B cell (primary cell): ENCODE data around the gene TUBAL3. TPM values are rescaled to one million over a fixed set of nuclear protein-coding genes. Genes with fewer than 3 reads are reported as not detected.

ENCODE experiments used
- ATAC-seq: fragments of 200-7000 bp; cut with Tn5 transposase; one replicate; pipeline ENCODE4 v1.10.0; 2021; ENCODE audit warnings: low read depth, mild to moderate bottlenecking, moderate number of reproducible peaks, moderate library complexity
- CTCF ChIA-PET: fragments of 350-600 bp; sonication (Branson Sonifier 250); formaldehyde crosslinking; loops from one replicate; lab custom pipeline; 2021; ENCODE audit warnings: antibody characterized with exemption, inconsistent platforms; lab: Charles Lee
- POLR2A ChIA-PET: fragments of 350-600 bp; sonication (Branson Sonifier 250); formaldehyde crosslinking; loops from one replicate; lab custom pipeline; 2021; ENCODE audit warnings: antibody characterized with exemption; lab: Charles Lee
- DNase-seq: peaks from one replicate; pipeline ENCODE4 v3.0.0; 2013
- H2AFZ ChIP-seq: 2 replicates; pipeline ENCODE4 v1.6.1; 2012; ENCODE audit warnings: mild to moderate bottlenecking, low read depth, low read length; ENCODE audit not compliant: insufficient read depth, poor library complexity, severe bottlenecking
- H3K27ac ChIP-seq, 2 donors: 1 replicate in 1 of 2; 2 replicates in 1 of 2; pipeline ENCODE4 v1.5.1; 2012 to 2013; ENCODE audit warnings: low read length in 2 of 2, mild to moderate bottlenecking in 2 of 2, moderate library complexity in 1 of 2
- H3K27me3 ChIP-seq, 4 experiments: fragments of 200-600 bp in 1 of 4; sonication (generic) in 1 of 4; replicated peaks in 1 of 4; 1 replicate in 2 of 4; 2 replicates in 2 of 4; pipeline versions ENCODE4 v1.6.1 to v1.7.0; 2013 to 2016; ENCODE audit warnings: low read length in 3 of 4, mild to moderate bottlenecking in 2 of 4, mixed read lengths in 1 of 4, moderate library complexity in 1 of 4; ENCODE audit not compliant: insufficient read depth in 4 of 4, control insufficient read depth in 3 of 4; ENCODE audit errors: control extremely low read depth in 1 of 4
- H3K36me3 ChIP-seq, 2 experiments: replicated peaks in 1 of 2; 1 replicate in 1 of 2; 2 replicates in 1 of 2; pipeline versions ENCODE4 v1.6.1 to v1.7.1; 2013; ENCODE audit warnings: low read length in 1 of 2; ENCODE audit not compliant: insufficient read depth in 2 of 2, control insufficient read depth in 1 of 2; ENCODE audit errors: control extremely low read depth in 1 of 2, extremely low read depth in 1 of 2
- H3K4me1 ChIP-seq, 2 donors: fragments of 200-600 bp in 1 of 2; sonication (generic) in 1 of 2; 1 replicate in 1 of 2; 2 replicates in 1 of 2; pipeline versions ENCODE4 v1.5.1 to v1.6.1; 2013 to 2017; ENCODE audit warnings: low read length in 2 of 2; ENCODE audit not compliant: control insufficient read depth in 2 of 2, insufficient read depth in 2 of 2
- H3K4me2 ChIP-seq: replicated peaks from 2 replicates; pipeline ENCODE3; 2012; ENCODE audit warnings: mild to moderate bottlenecking, low read depth, low read length; ENCODE audit not compliant: poor library complexity, severe bottlenecking
- H3K4me3 ChIP-seq, 5 experiments: fragments of 200-600 bp in 1 of 5; sonication (generic) in 1 of 5; 1 replicate in 3 of 5; 2 replicates in 2 of 5; pipeline versions ENCODE4 v1.5.1 to v1.7.0; 2011 to 2016; ENCODE audit warnings: low read length in 4 of 5, mild to moderate bottlenecking in 4 of 5, low read depth in 2 of 5, control low read depth in 1 of 5, moderate library complexity in 1 of 5; ENCODE audit not compliant: insufficient read depth in 1 of 5; ENCODE audit errors: control extremely low read depth in 1 of 5, extremely low read depth in 1 of 5
- H3K79me2 ChIP-seq: fragments of 200-600 bp; sonication (generic); one replicate; pipeline ENCODE4 v1.6.0; 2016; ENCODE audit warnings: low read length; ENCODE audit not compliant: control insufficient read depth, insufficient read depth
- H3K9ac ChIP-seq: fragments of 200-600 bp; sonication (generic); 2 replicates; pipeline ENCODE4 v1.6.1; 2017; ENCODE audit warnings: mild to moderate bottlenecking, low read length, moderate library complexity
- H3K9me3 ChIP-seq, 3 donors: one replicate each; pipeline versions ENCODE4 v1.6.1 to v1.7.1; 2013; ENCODE audit warnings: low read length in 2 of 3; ENCODE audit not compliant: control insufficient read depth in 2 of 3, insufficient read depth in 1 of 3; ENCODE audit errors: control extremely low read depth in 1 of 3
- H4K20me1 ChIP-seq: 2 replicates; pipeline ENCODE4 v1.6.0; 2012; ENCODE audit warnings: mild to moderate bottlenecking, low read length; ENCODE audit not compliant: insufficient read depth, control insufficient read depth, poor library complexity, severe bottlenecking
- H3K27ac Mint-ChIP-seq: one replicate; pipeline ENCODE4 v1.8.0; 2021; ENCODE audit warnings: mixed read lengths
- H3K27me3 Mint-ChIP-seq: one replicate; pipeline ENCODE4 v1.8.0; 2021; ENCODE audit warnings: mixed read lengths
- H3K4me1 Mint-ChIP-seq: one replicate; pipeline ENCODE4 v1.8.0; 2021; ENCODE audit warnings: mixed read lengths
- H3K4me3 Mint-ChIP-seq: one replicate; pipeline ENCODE4 v1.8.0; 2021; ENCODE audit warnings: mixed read lengths
- H3K9me3 Mint-ChIP-seq: one replicate; pipeline ENCODE4 v1.8.0; 2022; ENCODE audit warnings: mixed read lengths; ENCODE audit not compliant: insufficient read depth
- EZH2 ChIP-seq: IDR thresholded peaks from 2 replicates; pipeline ENCODE4 v1.6.1; 2012; ENCODE audit warnings: borderline replicate concordance, low read depth, mild to moderate bottlenecking, moderate library complexity, low read length; ENCODE audit not compliant: insufficient read depth, poor library complexity, severe bottlenecking
- WGBS: methylation state at CpG from one replicate; pipeline ENCODE4 v1.1.5; 2013; ENCODE audit warnings: missing lambda C conversion rate; ENCODE audit not compliant: insufficient coverage; 5-methylcytosine and 5-hydroxymethylcytosine counted together
- intact Hi-C: fragments of 100-400 bp; cut with micrococcal nuclease; formaldehyde crosslinking; loops from one replicate; pipeline ENCODE4 v1.10.0; 2022
- polyA plus RNA-seq: library from polyadenylated mRNA; depleted of rRNA; stranded (reverse); fragments of >200 nt; gene quantifications from 2 replicates; pipeline ENCODE4 v1.2.3, GENCODE V29; 2012
- total RNA-seq, 2 donors: library from RNA; stranded (reverse); fragments of 120-200 nt in 1 of 2; gene quantifications; 1 replicate in 1 of 2; 2 replicates in 1 of 2; pipeline versions ENCODE4 v1.2.3 to v1.2.4, GENCODE V29; 2013 to 2022
- TF ChIP-seq, protein P1 (sequence below): fragments of 200-600 bp; IDR thresholded peaks from one replicate; pipeline ENCODE4 v1.8.0; 2022; ENCODE audit warnings: antibody characterized with exemption, mild to moderate bottlenecking

TUBAL3 gene
- total and polyA plus RNA-seq, 2 donors (not counting 1 experiment from before 2014, with no cell fraction given) = not detected

- no peaks in the 10 kb centered on the region for H3K9me3 ChIP-seq
- no peaks in the 10 kb centered on the region for H3K4me1 Mint-ChIP-seq
- ATAC-seq = no peak
- no peak overlapping the region for H3K9ac ChIP-seq
- intact Hi-C loops = no loop called here
- POLR2A ChIA-PET = no interaction called here
- no peak overlapping the region for H3K4me3 ChIP-seq
- CTCF ChIA-PET = no interaction called here
- no peaks in the 10 kb centered on the region for H3K27me3 ChIP-seq
- H3K27ac ChIP-seq = no peak overlapping the region
- H2AFZ ChIP-seq = no peak overlapping the region
- H3K36me3 ChIP-seq = no peaks in the 10 kb centered on the region
- peaks cover 3% of the 10 kb centered on the region for H3K9me3 Mint-ChIP-seq
- H3K27me3 Mint-ChIP-seq = peaks cover 15% of the 10 kb centered on the region
- no peak overlapping the region for H3K27ac Mint-ChIP-seq
- H3K4me2 ChIP-seq = no peak overlapping the region
- no peak overlapping the region for H3K4me3 Mint-ChIP-seq
- 50% methylated on average over 3 of the region's 4 CpGs for WGBS
- TF ChIP-seq EZH2 = no peak
- TF ChIP-seq, protein P1, sequence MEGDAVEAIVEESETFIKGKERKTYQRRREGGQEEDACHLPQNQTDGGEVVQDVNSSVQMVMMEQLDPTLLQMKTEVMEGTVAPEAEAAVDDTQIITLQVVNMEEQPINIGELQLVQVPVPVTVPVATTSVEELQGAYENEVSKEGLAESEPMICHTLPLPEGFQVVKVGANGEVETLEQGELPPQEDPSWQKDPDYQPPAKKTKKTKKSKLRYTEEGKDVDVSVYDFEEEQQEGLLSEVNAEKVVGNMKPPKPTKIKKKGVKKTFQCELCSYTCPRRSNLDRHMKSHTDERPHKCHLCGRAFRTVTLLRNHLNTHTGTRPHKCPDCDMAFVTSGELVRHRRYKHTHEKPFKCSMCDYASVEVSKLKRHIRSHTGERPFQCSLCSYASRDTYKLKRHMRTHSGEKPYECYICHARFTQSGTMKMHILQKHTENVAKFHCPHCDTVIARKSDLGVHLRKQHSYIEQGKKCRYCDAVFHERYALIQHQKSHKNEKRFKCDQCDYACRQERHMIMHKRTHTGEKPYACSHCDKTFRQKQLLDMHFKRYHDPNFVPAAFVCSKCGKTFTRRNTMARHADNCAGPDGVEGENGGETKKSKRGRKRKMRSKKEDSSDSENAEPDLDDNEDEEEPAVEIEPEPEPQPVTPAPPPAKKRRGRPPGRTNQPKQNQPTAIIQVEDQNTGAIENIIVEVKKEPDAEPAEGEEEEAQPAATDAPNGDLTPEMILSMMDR = no peak
- no peaks in the 10 kb centered on the region for H3K4me1 ChIP-seq
- DNase-seq = no peak
- no peaks in the 10 kb centered on the region for H4K20me1 ChIP-seq
- H3K79me2 ChIP-seq = no peaks in the 10 kb centered on the region
Measured at GRCh38 chr10:5343561-5343960, 61.1 kb downstream of the TUBAL3 start.

Other genes with a start within 250 kb of the TUBAL3 start
- not detected in 2 replicates for gene AKR1C8, start 219.7 kb downstream of the TUBAL3 start, total RNA-seq
- not detected in 2 replicates for gene AKR1C8, start 219.7 kb downstream of the TUBAL3 start, polyA plus RNA-seq
- not detected in 2 replicates for gene AKR1C4, start 208.0 kb downstream of the TUBAL3 start, total RNA-seq
- not detected in 2 replicates for gene AKR1C4, start 208.0 kb downstream of the TUBAL3 start, polyA plus RNA-seq
- gene UCN3, start 39.9 kb downstream of the TUBAL3 start, total RNA-seq = not detected in 2 replicates
- gene UCN3, start 39.9 kb downstream of the TUBAL3 start, polyA plus RNA-seq = not detected in 2 replicates
- gene NET1, start 7.7 kb upstream of the TUBAL3 start, total RNA-seq = 6.4 and 7.6 TPM in 2 replicates
- gene NET1, start 7.7 kb upstream of the TUBAL3 start, polyA plus RNA-seq = 3.5 and 3.7 TPM in 2 replicates
- gene CALML5, start 94.7 kb upstream of the TUBAL3 start, total RNA-seq = not detected in 2 replicates
- gene CALML5, start 94.7 kb upstream of the TUBAL3 start, polyA plus RNA-seq = not detected in 2 replicates
- gene CALML3, start 120.1 kb upstream of the TUBAL3 start, total RNA-seq = not detected in 2 replicates
- gene CALML3, start 120.1 kb upstream of the TUBAL3 start, polyA plus RNA-seq = not detected in 2 replicates